HepG2 (cell line): Measurements from ENCODE around the gene ELAVL2. TPM values are rescaled to one million over a fixed set of nuclear protein-coding genes. Genes with fewer than 3 reads are reported as not detected.

Experiments used
- ATAC-seq: fragments of 200-7000 bp; cut with Tn5 transposase; 3 replicates; pipeline ENCODE4 v1.9.1; 2020; ENCODE audit warnings: mild to moderate bottlenecking, moderate library complexity
- BruUV-seq: library from RNA; stranded (reverse); fragments of 400-500 nt; replicated peaks from 2 replicates; lab custom pipeline; 2021; lab: Mats Ljungman, UMichigan
- CTCF ChIA-PET: fragments of 300-600 bp; formaldehyde crosslinking; extraction: SDS; loops from one replicate; lab custom pipeline; 2021; ENCODE audit warnings: low total read pairs, inconsistent platforms, low intra/inter-chr PET ratio; lab: Yijun Ruan, JAX
- POLR2A ChIA-PET: fragments of 350-600 bp; sonication (Branson Sonifier 250); formaldehyde crosslinking; loops from one replicate; lab custom pipeline; 2020; ENCODE audit warnings: antibody characterized with exemption, inconsistent platforms; lab: Yijun Ruan, JAX
- DNase-seq: peaks from one replicate; pipeline ENCODE4 v3.0.0-alpha.2; 2015; ENCODE audit warnings: low spot score
- FAIRE-seq: peaks from 3 replicates; lab custom pipeline; 2011; peaks lifted over from hg19 to GRCh38; lab: Jason Lieb, UNC
- H2AFZ ChIP-seq: one replicate; pipeline ENCODE4 v1.6.1; 2011; ENCODE audit warnings: low read length, inconsistent platforms
- H3K27ac ChIP-seq: fragments of 300-600 bp; 3 replicates; pipeline ENCODE4 v1.8.0; 2011; ENCODE audit warnings: mixed run types, mild to moderate bottlenecking, mixed read lengths, low read length, inconsistent platforms; ENCODE audit not compliant: insufficient read depth; ENCODE audit errors: extremely low read length
- H3K27me3 ChIP-seq, 2 experiments: fragments of 200-600 bp in 1 of 2; 2 replicates in 1 of 2; 3 replicates in 1 of 2; pipeline versions ENCODE4 v1.6.0 to v1.8.0; 2011; ENCODE audit warnings: low read length in 2 of 2, mild to moderate bottlenecking in 2 of 2, moderate library complexity in 2 of 2, inconsistent platforms in 1 of 2; ENCODE audit not compliant: insufficient read depth in 2 of 2, control insufficient read depth in 1 of 2
- H3K36me3 ChIP-seq, 2 experiments: fragments of 200-600 bp in 1 of 2; replicated peaks in 1 of 2; 2 replicates in 1 of 2; 3 replicates in 1 of 2; pipeline versions ENCODE4 v1.5.1 to v1.8.0; 2011; ENCODE audit warnings: low read length in 2 of 2, inconsistent platforms in 1 of 2; ENCODE audit not compliant: insufficient read depth in 2 of 2, control insufficient read depth in 1 of 2
- H3K4me1 ChIP-seq: 2 replicates; pipeline ENCODE4 v1.5.1; 2012; ENCODE audit warnings: low read length, inconsistent platforms; ENCODE audit not compliant: insufficient read depth
- H3K4me2 ChIP-seq: 2 replicates; pipeline ENCODE4 v1.6.0; 2011; ENCODE audit warnings: low read depth, low read length, inconsistent platforms
- H3K4me3 ChIP-seq, 3 experiments: fragments of 200-600 bp in 1 of 3; sonication (generic), shearing (Covaris generic) in 1 of 3; replicated peaks in 1 of 3; 2 replicates each; pipeline ENCODE4 v1.5.1; 2011 to 2016; ENCODE audit warnings: low read length in 3 of 3, inconsistent platforms in 2 of 3, low read depth in 2 of 3, mild to moderate bottlenecking in 2 of 3, control low read depth in 1 of 3, mixed read lengths in 1 of 3; ENCODE audit not compliant: insufficient read depth in 1 of 3
- H3K79me2 ChIP-seq: one replicate; pipeline ENCODE4 v1.6.1; 2011; ENCODE audit warnings: low read length, inconsistent platforms; ENCODE audit not compliant: insufficient read depth
- H3K9ac ChIP-seq: 2 replicates; pipeline ENCODE4 v1.6.0; 2011; ENCODE audit warnings: mild to moderate bottlenecking, low read depth, low read length, inconsistent platforms; ENCODE audit not compliant: insufficient read depth
- H3K9me3 ChIP-seq: 2 replicates; pipeline ENCODE4 v1.5.1; 2012; ENCODE audit warnings: mild to moderate bottlenecking, low read length
- H4K20me1 ChIP-seq: 2 replicates; pipeline ENCODE4 v1.6.0; 2011; ENCODE audit warnings: inconsistent platforms, mild to moderate bottlenecking, low read length, moderate library complexity; ENCODE audit not compliant: insufficient read depth
- DBP ChIP-seq: sonication (generic); formaldehyde crosslinking; IDR thresholded peaks from 2 replicates; pipeline ENCODE4 v1.4.0; 2020; ENCODE audit warnings: missing genetic modification reagents; ENCODE audit errors: not compliant biosample characterization
- KDM5A ChIP-seq: fragments of 200-600 bp; sonication (generic); IDR thresholded peaks from 2 replicates; pipeline ENCODE4 v1.7.0; 2018; ENCODE audit warnings: antibody characterized with exemption, mild to moderate bottlenecking, low read length, borderline replicate concordance
- NFATC3 ChIP-seq: sonication (generic); formaldehyde crosslinking; IDR thresholded peaks from 2 replicates; pipeline ENCODE4 v1.5.1; 2020; ENCODE audit warnings: mild to moderate bottlenecking, missing genetic modification reagents
- NFE2L1 ChIP-seq: sonication (generic); formaldehyde crosslinking; IDR thresholded peaks from 2 replicates; pipeline ENCODE4 v1.4.0; 2020; ENCODE audit warnings: missing genetic modification reagents, mild to moderate bottlenecking, borderline replicate concordance
- PAF1 ChIP-seq: IDR thresholded peaks from 2 replicates; pipeline ENCODE4 v1.6.1; 2016; ENCODE audit warnings: missing genetic modification reagents, missing compliant biosample characterization
- PATZ1 ChIP-seq: sonication (generic); formaldehyde crosslinking; IDR thresholded peaks from 2 replicates; pipeline ENCODE4 v1.4.0; 2020; ENCODE audit warnings: missing genetic modification reagents
- THRA ChIP-seq: sonication (generic); formaldehyde crosslinking; IDR thresholded peaks from 2 replicates; pipeline ENCODE4 v1.4.0; 2020; ENCODE audit warnings: missing genetic modification reagents, borderline replicate concordance
- ZBTB33 ChIP-seq: sonication (generic); formaldehyde crosslinking; IDR thresholded peaks from 2 replicates; pipeline ENCODE4 v1.4.0; 2020; ENCODE audit warnings: missing genetic modification reagents
- ZFP36L1 ChIP-seq: sonication (generic); formaldehyde crosslinking; IDR thresholded peaks from 2 replicates; pipeline ENCODE4 v1.8.0; 2022; ENCODE audit warnings: mild to moderate bottlenecking, missing genetic modification reagents, moderate library complexity
- ZHX1 ChIP-seq: sonication (generic); formaldehyde crosslinking; IDR thresholded peaks from 2 replicates; pipeline ENCODE4 v1.8.1; 2022; ENCODE audit warnings: low read depth, mild to moderate bottlenecking, missing genetic modification reagents
- ZMYM4 ChIP-seq: sonication (generic); formaldehyde crosslinking; IDR thresholded peaks from 2 replicates; pipeline ENCODE4 v1.8.1; 2023; ENCODE audit warnings: mild to moderate bottlenecking, missing genetic modification reagents
- ZNF225 ChIP-seq: sonication (generic); formaldehyde crosslinking; IDR thresholded peaks from 2 replicates; pipeline ENCODE4 v1.4.0; 2020; ENCODE audit warnings: mild to moderate bottlenecking, missing genetic modification reagents
- ZNF24 ChIP-seq: fragments of 450-650 bp; IDR thresholded peaks from 2 replicates; pipeline ENCODE4 v1.6.1; 2017; ENCODE audit warnings: antibody characterized with exemption, mild to moderate bottlenecking
- ZNF382 ChIP-seq: sonication (generic); formaldehyde crosslinking; IDR thresholded peaks from 2 replicates; pipeline ENCODE4 v1.5.0; 2020; ENCODE audit warnings: missing genetic modification reagents, mild to moderate bottlenecking, borderline replicate concordance
- ZNF598 ChIP-seq: sonication (generic); formaldehyde crosslinking; IDR thresholded peaks from 2 replicates; pipeline ENCODE4 v1.5.1; 2020; ENCODE audit warnings: mild to moderate bottlenecking, missing genetic modification reagents, borderline replicate concordance
- ZNF672 ChIP-seq: sonication (generic); formaldehyde crosslinking; IDR thresholded peaks from 2 replicates; pipeline ENCODE4 v1.8.1; 2022; ENCODE audit warnings: missing genetic modification reagents
- WGBS: methylation state at CpG from one replicate; pipeline ENCODE4 v1.1.6; 2017; ENCODE audit warnings: low lambda C conversion rate; 5-methylcytosine and 5-hydroxymethylcytosine counted together
- in situ Hi-C: cut with HindIII; loops from 2 replicates; pipeline ENCODE4 v1.10.0; 2017; ENCODE audit warnings: low pct_unique_long_range_greater_than_20kb; ENCODE audit not compliant: extremely low pct_ligation_motif_present
- intact Hi-C: fragments of 100-400 bp; cut with micrococcal nuclease; formaldehyde crosslinking; loops from one replicate; pipeline ENCODE4 v1.10.0; 2022; ENCODE audit not compliant: unreplicated experiment
- polyA plus RNA-seq, 8 experiments: library from polyadenylated mRNA; depleted of rRNA in 3 of 8; stranded (reverse) in 7 of 8; unstranded in 1 of 8; fragments of >200 nt; fragmentation: Illumina TruSeq in 4 of 8; extraction: Trizol in 4 of 8; gene quantifications; 2 replicates each; pipeline versions ENCODE4 v1.2.1 to v1.2.3, GENCODE V29; 2011 to 2016; ENCODE audit warnings: low read depth in 4 of 8, missing spikeins in 1 of 8, mixed read lengths in 1 of 8; ENCODE audit not compliant: insufficient read depth in 1 of 8
- total RNA-seq, 5 experiments: library from RNA; depleted of rRNA; stranded (reverse); fragments of >200 nt; fragmentation: Illumina TruSeq; extraction: Trizol; gene quantifications; 2 replicates each; pipeline ENCODE4 v1.2.3, GENCODE V29; 2016; ENCODE audit warnings: low read depth in 1 of 5

The ELAVL2 gene
- total and polyA plus RNA-seq, 2 of the 13 experiments (the other 11 are each of a cell fraction or from before 2014, with no cell fraction given), result not detected

- ChIA-PET POLR2A (no interaction called here), CTCF (no interaction called here)
- Histone ChIP-seq H4K20me1 (no peaks in the 10 kb centered on the region), H3K9ac (no peak overlapping the region), H3K27ac (no peak overlapping the region), H3K4me3 (no peak overlapping the region), H3K4me2 (no peak overlapping the region), H3K79me2 (no peaks in the 10 kb centered on the region), H3K36me3 (no peaks in the 10 kb centered on the region), H3K4me1 (no peaks in the 10 kb centered on the region), H3K27me3 (no peaks in the 10 kb centered on the region), H3K9me3 (no peaks in the 10 kb centered on the region), H2AFZ (no peak overlapping the region)
- DNase-seq (no peak), FAIRE-seq (no peak), ATAC-seq (no peak)
- intact Hi-C loops, result no loop called here
- in situ Hi-C loops, result no loop called here
- WGBS, result 15% methylated on average over 9 of the region's 9 CpGs
- BruUV-seq, result no TSS peak
- TF ChIP-seq ZNF24 (no peak), DBP (CRISPR knock-in tag) (no peak), ZNF382 (CRISPR knock-in tag) (no peak), ZMYM4 (CRISPR knock-in tag) (no peak), ZNF672 (CRISPR knock-in tag) (no peak), KDM5A (no peak), THRA (CRISPR knock-in tag) (no peak), ZNF225 (CRISPR knock-in tag) (no peak), ZNF598 (CRISPR knock-in tag) (no peak), PAF1 (CRISPR knock-in tag) (no peak), ZFP36L1 (CRISPR knock-in tag) (no peak), PATZ1 (CRISPR knock-in tag) (no peak), NFE2L1 (CRISPR knock-in tag) (no peak), NFATC3 (CRISPR knock-in tag) (no peak), ZHX1 (CRISPR knock-in tag) (no peak), ZBTB33 (no peak)
Measured at GRCh38 chr9:23682352-23682751, 143.7 kb downstream of the ELAVL2 start.
